OCI-LY7 (cell line): Measurements from ENCODE around the gene TSHZ3. TPM values are rescaled to one million over a fixed set of nuclear protein-coding genes. Genes with fewer than 3 reads are reported as not detected.

Experiments
- BruUV-seq: library from RNA; stranded (reverse); fragments of 400-500 nt; replicated peaks from 2 replicates; lab custom pipeline; 2021; lab: Mats Ljungman, UMichigan
- CTCF ChIA-PET: fragments of 300-600 bp; sonication (Branson Sonifier 250); formaldehyde crosslinking; loops from one replicate; lab custom pipeline; 2022; ENCODE audit warnings: antibody characterized with exemption; ENCODE audit not compliant: unreplicated experiment; lab: Charles Lee
- POLR2A ChIA-PET: fragments of 300-600 bp; sonication (Branson Sonifier 250); formaldehyde crosslinking; loops from one replicate; lab custom pipeline; 2022; ENCODE audit warnings: antibody characterized with exemption; lab: Charles Lee
- DNase-seq: peaks from one replicate; pipeline ENCODE4 v3.0.0-alpha.2; 2015; ENCODE audit warnings: low spot score
- H2AFZ ChIP-seq: fragments of 200-600 bp; sonication (generic), shearing (Covaris generic); 2 replicates; pipeline ENCODE4 v1.6.1; 2014; ENCODE audit warnings: mild to moderate bottlenecking, antibody characterized with exemption, low read length, moderate library complexity
- H3K27ac ChIP-seq: fragments of 200-600 bp; sonication (generic); 2 replicates; pipeline ENCODE4 v1.5.1; 2014; ENCODE audit warnings: mixed run types, low read depth, mild to moderate bottlenecking, moderate library complexity, low read length, inconsistent platforms; ENCODE audit not compliant: poor library complexity, severe bottlenecking
- H3K36me3 ChIP-seq: fragments of 200-600 bp; sonication (generic); 2 replicates; pipeline ENCODE4 v1.6.1; 2014; ENCODE audit warnings: mild to moderate bottlenecking, antibody characterized with exemption, low read length, moderate library complexity, mixed read lengths; ENCODE audit not compliant: insufficient read depth
- H3K4me1 ChIP-seq: fragments of 200-600 bp; sonication (generic); 2 replicates; pipeline ENCODE4 v1.5.1; 2014; ENCODE audit warnings: mild to moderate bottlenecking, low read length; ENCODE audit not compliant: insufficient read depth, poor library complexity, severe bottlenecking
- H3K4me2 ChIP-seq: fragments of 200-600 bp; sonication (generic); 2 replicates; pipeline ENCODE4 v1.6.1; 2014; ENCODE audit warnings: mild to moderate bottlenecking, low read length
- H3K4me3 ChIP-seq: fragments of 200-600 bp; sonication (generic); 2 replicates; pipeline ENCODE4 v1.5.1; 2014; ENCODE audit warnings: mild to moderate bottlenecking, low read depth, low read length; ENCODE audit not compliant: poor library complexity, severe bottlenecking
- H3K79me2 ChIP-seq: fragments of 200-600 bp; sonication (generic); 2 replicates; pipeline ENCODE4 v1.6.1; 2016; ENCODE audit warnings: low read depth, mild to moderate bottlenecking, low read length, moderate library complexity, mixed read lengths; ENCODE audit not compliant: insufficient read depth
- H3K9me2 ChIP-seq: fragments of 200-600 bp; sonication (generic); 2 replicates; pipeline ENCODE4 v1.6.1; 2016; ENCODE audit warnings: mild to moderate bottlenecking, low read length, mixed read lengths; ENCODE audit not compliant: insufficient read depth
- H3K9me3 ChIP-seq: fragments of 200-600 bp; sonication (generic); 2 replicates; pipeline ENCODE4 v1.6.1; 2014; ENCODE audit warnings: mild to moderate bottlenecking, mixed run types, low read length, mixed read lengths
- H4K20me1 ChIP-seq: fragments of 200-600 bp; sonication (generic); 2 replicates; pipeline ENCODE4 v1.6.1; 2014; ENCODE audit warnings: mild to moderate bottlenecking, antibody characterized with exemption, low read length, moderate library complexity, mixed read lengths; ENCODE audit not compliant: insufficient read depth
- CTCF ChIP-seq: fragments of 200-600 bp; sonication (generic); conservative IDR thresholded peaks from 2 replicates; pipeline ENCODE4 v1.5.1; 2014; ENCODE audit warnings: mild to moderate bottlenecking, antibody characterized with exemption, low read length, moderate library complexity, mixed read lengths
- EZH2phosphoT487 ChIP-seq: fragments of 200-600 bp; sonication (generic); IDR thresholded peaks from 2 replicates; pipeline ENCODE4 v1.6.1; 2018; ENCODE audit warnings: low read depth, borderline replicate concordance, mild to moderate bottlenecking, mixed run types, antibody characterized with exemption, low read length, moderate library complexity, mixed read lengths
- intact Hi-C: fragments of 100-400 bp; cut with micrococcal nuclease; formaldehyde crosslinking; loops from one replicate; pipeline ENCODE4 v1.10.0; 2022; ENCODE audit not compliant: unreplicated experiment
- total RNA-seq, 2 experiments: library from RNA; depleted of rRNA in 1 of 2; stranded (reverse); fragments of >200 nt in 1 of 2; shearing (Covaris generic) in 1 of 2; gene quantifications; 2 replicates each; pipeline ENCODE4 v1.2.3, GENCODE V29; 2014 to 2022

TSHZ3 gene
- total RNA-seq, 2 experiments from 2014 or later, result not detected

- Histone ChIP-seq H3K9me2 (no peaks in the 10 kb centered on the region), H2AFZ (no peak overlapping the region), H4K20me1 (no peaks in the 10 kb centered on the region), H3K4me1 (no peaks in the 10 kb centered on the region), H3K36me3 (no peaks in the 10 kb centered on the region), H3K4me3 (no peak overlapping the region), H3K9me3 (no peaks in the 10 kb centered on the region), H3K4me2 (no peak overlapping the region), H3K79me2 (no peaks in the 10 kb centered on the region), H3K27ac (no peak overlapping the region)
- ChIA-PET POLR2A (interaction anchor here (0.6 kb wide), 1 partner anchor 24 kb away, joined by 3 read pairs; no protein-coding TSS in a partner anchor), CTCF (no interaction called here)
- no peak for DNase-seq
- TF ChIP-seq CTCF (no peak), EZH2phosphoT487 (no peak)
- no TSS peak for BruUV-seq
- intact Hi-C loops, result no loop called here
Measured at GRCh38 chr19:31261019-31261602, 88.1 kb downstream of the TSHZ3 start.

GRCh38 chr19:31260171-31260933 is 88.9 kb downstream of the TSHZ3 start:
- H3K4me1 ChIP-seq, result no peaks in the 10 kb centered on the region
- H3K79me2 ChIP-seq, result no peaks in the 10 kb centered on the region
- no peaks in the 10 kb centered on the region for H4K20me1 ChIP-seq
- ChIA-PET CTCF (no interaction called here), POLR2A (interaction anchor here (0.6 kb wide), 1 partner anchor 25 kb away, joined by 3 read pairs; no protein-coding TSS in a partner anchor)
- H3K4me2 ChIP-seq, result no peak overlapping the region
- no peak overlapping the region for H2AFZ ChIP-seq
- no peaks in the 10 kb centered on the region for H3K9me3 ChIP-seq
- BruUV-seq, result no TSS peak
- no peaks in the 10 kb centered on the region for H3K36me3 ChIP-seq
- intact Hi-C loops, result no loop called here
- H3K4me3 ChIP-seq, result no peak overlapping the region
- H3K27ac ChIP-seq, result no peak overlapping the region
- TF ChIP-seq EZH2phosphoT487, result no peak
- no peak for TF ChIP-seq CTCF
- no peaks in the 10 kb centered on the region for H3K9me2 ChIP-seq
- no peak for DNase-seq
